Left hindlimb (tissue), 1 donor: ENCODE data around the gene PIP5K1C.
"Not testable (repeated sequence)": the region's sequence is repeated elsewhere in the genome, so short reads cannot be mapped to it uniquely, and the experiment has no call there.

Source experiments
- DNase-seq: peaks from one replicate; pipeline ENCODE4 v3.0.0-alpha.2; 2018

PIP5K1C gene

DNA sequence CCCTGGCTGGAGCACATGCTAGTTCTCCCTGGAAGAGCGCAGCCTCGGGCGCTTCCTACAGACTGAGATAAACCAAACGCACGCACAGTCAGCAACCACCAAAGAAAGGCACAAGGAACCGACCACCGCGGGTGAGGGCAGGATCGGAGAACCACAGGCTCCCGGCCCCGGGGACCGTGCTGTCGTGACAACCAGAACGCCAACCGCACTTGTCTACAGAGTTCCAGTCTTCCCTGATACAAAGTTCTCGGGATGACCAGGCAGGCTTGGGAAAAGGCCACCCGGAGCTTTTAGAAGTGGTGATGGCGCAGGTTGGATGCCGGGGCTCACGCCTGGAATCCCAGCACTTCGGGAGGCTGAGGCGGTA, 40.5 kb downstream of the PIP5K1C start:
- no peak for DNase-seq

DNA sequence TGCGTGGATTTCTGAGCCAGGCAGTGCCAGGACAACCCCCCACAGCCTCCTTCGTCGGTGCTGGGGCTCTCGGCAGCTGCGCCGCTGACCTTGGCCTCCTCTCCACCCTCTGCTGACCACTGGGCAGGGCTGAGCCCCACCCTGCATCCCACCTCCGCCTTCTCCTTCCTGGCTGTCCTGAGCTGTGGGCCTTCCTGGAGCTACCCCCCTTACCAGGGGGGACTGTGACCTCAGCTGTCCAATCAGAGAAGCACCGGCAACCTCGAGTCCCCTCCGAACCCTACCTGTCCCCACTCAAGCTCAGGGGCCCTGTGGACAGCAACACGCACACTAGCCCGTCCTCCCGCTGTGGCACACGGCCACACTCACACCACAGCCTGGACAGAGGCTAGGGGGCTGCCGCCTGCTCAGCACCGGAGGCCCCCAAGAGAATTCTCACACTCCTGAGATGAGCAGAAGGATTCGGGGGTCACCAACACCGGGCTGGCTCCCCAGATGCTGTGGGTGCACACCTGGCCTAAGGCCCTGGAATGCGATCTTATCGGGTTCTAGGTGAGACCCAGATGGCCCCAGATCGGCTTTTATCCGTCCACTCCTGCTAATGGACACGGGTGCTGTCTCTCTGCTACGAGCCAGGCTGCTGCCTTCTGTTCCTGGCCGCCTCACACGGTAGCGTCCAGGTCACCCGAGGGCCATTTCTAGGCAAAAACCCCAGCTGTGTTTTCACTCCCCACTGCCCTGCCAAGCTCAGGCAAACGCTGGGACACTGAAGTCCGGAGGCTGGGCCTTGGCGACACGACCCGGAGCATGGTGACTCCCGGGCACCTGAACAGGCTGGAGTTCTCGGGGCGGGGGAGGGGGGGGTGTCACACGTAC, 41.2 kb downstream of the PIP5K1C start:
- no peak for DNase-seq

DNA sequence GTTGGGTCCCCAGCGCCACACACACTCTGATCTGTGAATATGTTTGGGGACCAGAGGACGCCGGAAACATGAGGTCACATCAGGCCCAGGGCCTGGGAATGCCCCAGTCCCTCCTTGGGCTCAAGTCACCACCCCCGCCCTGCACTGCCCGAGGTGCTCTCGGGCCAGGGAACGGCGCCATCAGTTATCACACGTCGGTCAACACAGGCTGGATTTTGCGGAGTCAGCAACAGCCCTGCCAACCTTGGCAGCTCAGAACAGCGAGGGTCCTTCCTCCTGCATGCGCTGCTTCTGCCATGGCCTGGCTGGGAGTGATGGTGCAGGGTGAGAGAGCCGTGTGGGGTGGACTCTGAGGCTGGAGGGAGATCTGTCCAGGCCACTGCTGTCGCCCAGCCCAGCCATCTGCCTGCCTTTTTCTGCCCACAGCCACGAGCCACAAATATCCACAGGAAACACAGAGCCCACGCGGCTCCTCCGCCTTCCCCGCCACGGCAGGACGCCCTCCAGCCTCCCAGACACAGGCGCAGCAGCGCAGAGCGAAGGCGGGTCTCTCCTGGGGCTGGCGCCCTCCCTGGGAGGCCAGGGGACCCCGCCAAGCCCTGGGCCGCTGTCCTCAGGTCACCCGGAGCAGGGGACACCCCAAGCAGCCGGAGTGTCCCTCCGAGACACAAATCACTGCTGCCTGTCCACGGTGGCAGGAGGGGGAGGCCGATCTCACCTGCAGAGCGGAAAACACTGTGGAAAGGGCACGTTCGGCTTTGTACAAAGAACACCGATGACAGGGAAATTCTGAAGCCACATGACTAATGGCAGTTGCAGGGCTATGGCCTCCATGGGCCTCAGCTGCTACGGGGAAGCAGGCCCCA, 42.0 kb downstream of the PIP5K1C start:
- DNase-seq, result no peak

DNA sequence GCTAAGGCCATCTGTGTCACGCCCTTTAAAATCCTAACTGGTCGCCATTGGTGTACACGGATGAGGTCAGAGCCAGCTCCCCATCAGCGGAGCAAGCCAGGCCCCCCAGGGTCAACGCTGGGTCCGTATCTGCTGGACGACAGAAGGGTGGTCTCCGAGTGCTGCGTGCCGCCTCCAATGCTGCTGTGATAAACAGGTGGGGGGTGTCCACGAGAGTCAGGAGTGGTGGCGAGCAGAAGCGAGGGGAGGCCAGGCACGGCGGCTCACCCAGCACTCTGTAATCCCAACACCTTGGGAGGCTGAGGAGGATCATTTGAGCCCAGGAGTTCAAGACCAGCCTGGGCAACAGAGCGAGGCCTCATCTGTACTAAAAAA, 42.9 kb downstream of the PIP5K1C start:
- DNase-seq, result no peak

DNA sequence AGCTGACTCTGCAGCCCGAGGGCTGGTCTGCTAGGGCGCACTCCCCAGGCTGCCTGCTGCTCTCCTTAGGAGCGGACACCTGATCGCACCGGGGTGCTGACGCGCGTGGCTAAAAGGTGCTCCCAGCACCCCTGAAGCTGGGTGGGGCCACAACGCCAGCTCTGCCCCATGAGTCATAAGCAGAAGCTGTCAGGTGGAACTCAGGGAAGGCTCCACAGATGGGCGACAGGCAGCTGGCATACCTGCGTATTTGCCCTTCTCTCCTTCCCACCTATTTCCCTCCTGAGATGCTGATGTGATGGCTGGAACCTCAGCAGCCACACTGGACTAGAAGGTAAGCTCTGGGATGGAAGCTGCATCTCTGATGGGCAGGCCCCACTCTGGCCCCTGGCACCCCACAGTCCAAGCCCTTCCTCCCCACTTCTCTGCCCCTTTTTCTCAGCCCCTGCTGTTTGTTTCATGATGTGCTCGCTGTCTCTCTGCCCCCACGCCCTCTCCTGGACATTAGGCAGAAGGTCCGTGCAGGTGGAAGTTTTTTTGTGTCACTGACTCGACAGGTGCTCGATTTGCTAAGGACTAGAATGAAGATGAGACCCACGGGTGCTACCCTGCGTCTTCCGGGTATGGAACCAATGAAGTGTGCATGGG, 43.4 kb downstream of the PIP5K1C start:
- DNase-seq, result no peak

DNA sequence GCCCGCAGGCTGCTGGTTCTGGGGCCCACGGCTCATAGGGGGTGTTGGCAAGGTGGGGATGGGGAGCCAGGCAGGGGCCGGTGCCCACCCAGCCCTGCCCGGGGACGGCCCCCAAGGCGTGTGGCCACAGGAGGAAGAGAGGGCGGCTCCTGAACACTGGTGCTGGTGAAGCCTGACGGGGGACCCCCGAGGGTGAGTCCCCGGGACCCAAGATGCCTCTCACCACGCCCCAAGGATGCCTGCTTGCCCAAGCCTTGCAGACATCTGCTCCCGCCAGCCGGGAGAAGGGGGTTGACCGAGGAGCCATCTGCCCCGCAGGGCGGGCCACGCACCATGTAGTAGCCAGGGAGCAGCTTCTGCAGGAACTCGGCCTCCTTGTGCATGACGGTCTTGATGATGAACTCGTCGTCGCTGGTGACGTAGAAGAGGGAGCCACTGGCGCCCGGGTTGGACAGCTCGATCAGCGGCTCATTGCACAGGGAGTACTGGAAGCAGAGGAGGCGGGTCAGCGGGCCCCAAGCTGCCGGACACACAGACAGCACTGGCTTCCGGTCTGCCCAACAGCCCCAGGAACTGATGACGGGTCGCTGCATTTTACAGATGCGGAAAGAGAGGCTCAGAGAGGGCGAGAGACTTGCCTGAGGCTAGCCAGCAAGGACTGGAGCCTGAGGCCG, 44.1 kb downstream of the PIP5K1C start:
- no peak for DNase-seq

DNA sequence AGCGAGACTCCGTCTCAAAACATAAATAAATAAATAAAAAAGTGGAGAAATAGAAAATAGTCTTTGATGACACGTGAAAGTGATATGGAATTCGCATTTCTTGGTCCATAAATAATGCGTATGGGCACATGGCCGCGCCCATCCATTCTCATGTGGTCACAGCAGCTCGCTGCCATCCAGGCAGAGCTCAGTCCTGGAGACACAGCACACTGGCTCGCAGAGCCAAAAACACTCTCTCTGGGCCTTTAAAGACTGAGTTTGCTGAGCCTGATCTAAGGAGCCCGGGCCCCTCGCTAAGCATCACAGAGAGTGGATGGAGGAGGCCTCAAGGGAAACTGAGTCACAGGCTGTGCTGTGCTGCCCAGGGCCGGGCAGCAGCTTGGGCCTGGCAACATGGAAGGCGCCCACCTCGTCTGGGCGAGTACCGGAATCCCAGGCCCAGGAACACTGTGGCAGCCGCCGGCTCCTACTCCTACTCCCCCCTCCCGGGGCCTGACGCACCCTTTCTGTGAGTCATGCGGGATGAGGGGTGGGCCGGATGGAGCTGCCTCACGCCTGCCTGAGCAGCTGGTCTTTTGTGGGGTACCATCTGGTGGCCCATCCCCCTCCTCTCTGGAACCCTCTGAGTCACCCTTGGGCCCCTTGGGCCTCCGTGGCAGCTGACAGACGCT, 44.7 kb downstream of the PIP5K1C start:
- DNase-seq, result no peak

DNA sequence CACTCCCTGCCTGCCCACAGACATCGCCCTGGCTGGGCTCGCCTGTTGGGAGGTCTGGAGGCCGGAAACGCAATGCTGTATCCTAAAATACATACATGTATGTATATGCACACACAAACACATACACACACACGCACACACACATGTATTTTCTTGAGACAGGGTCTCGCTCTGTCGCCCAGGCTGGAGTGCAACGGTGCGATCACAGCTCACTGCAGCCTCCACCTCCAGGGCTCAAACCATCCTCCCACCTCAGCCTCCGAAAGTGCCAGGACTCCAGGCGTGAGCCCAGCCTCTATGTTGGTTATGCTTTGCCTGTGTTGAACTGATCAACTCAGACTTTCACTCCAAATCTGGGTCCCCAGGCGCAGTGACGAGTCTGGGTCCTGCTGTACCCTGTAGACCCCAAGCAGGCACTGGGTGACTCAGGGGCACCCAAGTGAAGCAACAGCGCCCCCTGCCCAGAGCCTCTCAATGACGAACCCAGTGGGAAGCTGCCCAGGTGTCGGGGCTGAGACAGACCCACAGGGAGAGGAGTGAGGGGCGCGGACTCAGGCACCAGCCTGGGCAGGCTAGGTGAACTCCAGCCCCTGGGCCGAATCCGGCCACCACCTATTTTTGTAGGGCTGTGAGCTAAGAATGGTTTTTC, 46.3 kb downstream of the PIP5K1C start:
- DNase-seq, result no peak

DNA sequence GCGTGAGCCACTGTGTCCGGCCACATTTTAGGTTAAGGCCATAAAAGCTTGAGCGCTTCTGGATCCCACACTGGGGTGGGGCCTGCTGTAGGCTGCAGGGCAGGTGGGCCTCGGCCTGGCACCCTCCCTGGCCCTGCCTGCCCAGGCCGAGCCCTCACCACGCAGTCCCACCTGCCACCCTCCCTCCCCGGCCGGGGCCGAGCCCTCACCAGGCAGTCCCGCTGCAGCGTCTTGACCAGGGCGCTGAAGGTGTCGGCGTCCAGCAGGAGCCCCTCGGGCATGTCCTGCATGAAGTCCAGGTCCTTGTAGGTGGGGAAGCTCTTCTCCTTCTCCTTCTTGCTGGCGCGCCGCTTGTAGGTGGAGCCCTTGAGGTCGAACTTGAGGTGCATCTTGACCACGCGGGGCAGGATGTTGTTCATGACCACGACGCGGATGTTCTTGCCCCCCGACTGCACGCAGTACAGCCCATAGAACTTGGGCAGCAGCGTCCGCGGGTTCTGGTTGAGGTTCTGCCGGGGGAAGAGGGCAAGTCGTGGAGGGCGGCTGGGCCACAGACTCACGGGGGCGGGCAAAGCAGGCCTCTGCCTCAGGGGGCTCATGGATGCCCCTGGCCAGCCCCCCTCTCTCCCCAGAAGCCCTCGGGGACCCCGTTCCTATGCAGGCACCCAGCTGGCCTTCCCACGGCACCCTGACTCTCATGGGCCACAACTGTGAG, 47.0 kb downstream of the PIP5K1C start:
- no peak for DNase-seq

DNA sequence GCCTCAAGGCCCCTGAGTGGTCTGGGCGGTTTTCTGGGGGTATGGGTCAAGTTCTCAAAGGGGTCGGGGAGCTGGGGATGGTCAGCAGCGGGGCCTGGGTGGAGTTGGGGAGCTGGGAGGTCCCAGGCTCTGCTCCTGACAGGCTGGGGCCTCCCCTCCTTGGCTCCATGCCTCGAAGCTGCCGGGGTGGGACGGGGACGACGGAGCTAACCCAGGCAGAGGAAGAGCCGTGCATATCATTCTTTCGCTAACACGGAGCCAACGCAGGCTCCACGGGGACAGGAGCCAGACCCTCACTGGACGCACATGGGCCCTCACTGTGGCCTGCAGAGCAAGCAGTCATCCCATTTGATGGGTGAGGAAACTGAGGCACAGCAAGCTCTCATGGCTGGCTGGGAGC, 47.8 kb downstream of the PIP5K1C start:
- DNase-seq, result no peak

DNA sequence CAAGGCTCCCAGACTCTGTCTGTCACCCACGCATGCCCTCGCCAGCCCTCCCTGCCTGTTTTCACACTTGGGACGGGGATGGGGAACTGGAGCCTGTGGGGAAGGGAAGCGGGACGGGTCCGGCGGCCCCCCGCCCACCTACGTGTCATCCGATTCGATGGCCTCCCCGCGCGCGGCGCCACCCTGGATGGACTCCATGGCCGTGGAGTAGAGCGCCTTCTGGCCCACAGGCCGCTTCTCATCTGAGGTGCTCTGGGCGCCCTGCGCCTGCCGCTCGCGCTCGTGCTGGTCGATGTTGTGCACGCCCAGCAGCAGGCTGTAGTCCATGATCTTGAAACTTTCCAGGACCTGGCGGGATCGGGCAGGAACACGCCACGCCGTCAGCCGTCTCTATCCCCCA, 48.6 kb downstream of the PIP5K1C start:
- DNase-seq, result no peak

DNA sequence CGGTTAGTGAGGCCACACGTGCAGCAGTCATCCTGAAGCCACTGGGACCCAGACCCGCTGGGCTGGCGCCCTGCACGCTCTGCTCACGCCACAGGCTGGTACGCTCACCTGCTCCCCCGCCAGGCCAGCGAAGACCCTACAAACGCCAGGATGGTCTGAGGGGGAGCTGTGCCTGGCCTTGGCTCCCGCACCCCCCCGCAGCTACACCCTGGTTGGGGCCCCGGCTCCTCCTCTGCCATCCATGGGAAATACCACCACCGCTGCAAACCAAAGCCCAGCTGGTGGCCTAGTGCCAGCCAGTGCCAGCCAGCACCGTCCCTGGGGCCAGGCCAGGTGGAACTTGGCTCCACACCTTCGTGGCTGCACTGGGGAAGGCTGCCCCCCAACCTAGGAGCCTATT, 50.4 kb downstream of the PIP5K1C start:
- no peak for DNase-seq

DNA sequence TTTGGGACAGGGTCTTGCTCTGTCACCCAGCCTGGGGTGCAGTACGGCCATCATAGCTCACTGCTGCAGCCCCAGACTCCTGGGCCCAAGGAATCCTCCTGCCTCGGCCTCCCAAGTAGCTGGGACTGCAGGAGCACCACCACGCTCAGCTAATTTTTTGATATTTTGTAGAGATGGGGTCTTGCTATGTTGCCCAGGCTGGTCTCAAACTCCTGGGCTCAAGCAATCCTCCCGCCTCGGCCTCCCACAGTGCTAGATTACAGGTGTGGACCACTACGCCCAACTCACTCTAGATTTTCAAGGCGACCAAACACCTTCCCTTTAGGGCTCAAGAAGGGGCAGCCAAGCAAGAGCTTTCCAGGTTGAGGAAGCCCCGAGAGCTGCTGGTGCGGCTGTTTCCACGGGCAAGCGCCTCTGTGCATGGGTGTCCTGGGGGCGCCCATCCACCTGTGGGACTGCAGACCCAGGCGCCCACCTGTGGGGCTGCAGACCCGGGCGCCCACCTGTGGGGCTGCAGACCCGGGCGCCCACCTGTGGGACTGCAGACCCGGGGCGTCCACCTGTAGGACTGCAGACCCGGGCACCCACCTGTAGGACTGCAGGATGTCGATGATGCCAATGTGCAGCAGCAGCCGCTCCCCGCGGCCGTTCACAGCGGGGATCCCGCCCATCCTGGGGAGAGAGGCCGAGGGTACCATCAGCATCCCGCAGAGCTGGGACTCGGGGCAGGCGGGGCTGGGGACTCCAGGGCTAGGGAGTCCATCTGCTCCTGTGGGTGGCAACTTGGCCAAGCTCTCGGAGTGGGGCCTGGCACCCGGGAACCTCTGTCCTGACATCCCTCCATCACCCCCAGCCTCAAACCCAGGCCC, 52.0 kb downstream of the PIP5K1C start:
- no peak for DNase-seq

DNA sequence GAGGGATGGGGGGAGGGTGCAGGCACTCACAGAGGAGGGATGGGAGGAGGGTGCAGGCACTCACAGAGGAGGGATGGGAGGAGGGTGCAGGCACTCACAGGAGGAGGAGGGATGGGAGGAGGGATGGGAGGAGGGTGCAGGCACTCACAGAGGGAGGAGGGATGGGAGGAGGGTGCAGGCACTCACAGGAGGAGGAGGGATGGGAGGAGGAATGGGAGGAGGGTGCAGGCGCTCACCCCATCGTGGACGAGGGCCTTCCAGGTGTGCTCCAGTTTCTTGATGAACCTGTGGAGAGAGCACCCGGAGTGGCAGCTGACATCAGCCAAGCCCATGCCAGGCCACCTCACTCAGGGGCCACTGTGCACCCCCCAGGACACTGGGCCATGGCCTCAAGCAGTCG, 53.2 kb downstream of the PIP5K1C start:
- not testable (repeated sequence) for DNase-seq

DNA sequence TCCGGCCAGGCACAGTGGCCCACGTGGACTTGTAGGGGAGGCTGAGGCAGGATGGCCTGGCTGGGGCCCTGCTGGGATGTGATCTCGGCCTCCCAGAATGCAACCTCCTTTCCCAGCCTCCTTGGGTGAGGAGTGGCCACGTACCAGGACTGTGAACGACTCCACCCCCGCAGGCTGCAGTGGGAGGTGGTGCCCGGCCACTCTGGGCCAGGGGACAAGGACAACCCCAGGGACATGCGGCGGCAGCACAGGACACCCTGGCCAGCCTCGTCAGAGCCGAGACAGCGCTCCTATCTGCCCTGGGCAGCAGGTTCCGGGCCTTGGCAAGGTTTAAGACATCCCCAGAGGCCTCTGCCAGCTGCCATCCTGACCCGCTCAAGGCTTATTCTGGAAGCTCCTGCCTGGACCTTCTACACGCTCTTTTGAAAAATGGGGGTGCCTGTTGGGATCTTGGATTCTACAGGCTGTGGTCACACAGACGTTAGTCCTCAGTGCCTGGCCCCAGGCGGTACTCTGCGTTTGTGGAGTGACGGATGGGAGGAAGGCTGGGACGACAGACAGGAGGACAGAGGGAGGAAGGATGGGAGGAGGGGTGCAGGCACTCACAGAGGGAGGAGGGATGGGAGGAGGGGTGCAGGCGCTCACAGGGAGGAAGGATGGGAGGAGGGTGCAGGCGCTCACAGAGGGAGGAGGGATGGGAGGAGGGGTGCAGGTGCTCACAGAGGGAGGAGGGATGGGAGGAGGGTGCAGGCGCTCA, 53.8 kb downstream of the PIP5K1C start:
- no peak for DNase-seq

DNA sequence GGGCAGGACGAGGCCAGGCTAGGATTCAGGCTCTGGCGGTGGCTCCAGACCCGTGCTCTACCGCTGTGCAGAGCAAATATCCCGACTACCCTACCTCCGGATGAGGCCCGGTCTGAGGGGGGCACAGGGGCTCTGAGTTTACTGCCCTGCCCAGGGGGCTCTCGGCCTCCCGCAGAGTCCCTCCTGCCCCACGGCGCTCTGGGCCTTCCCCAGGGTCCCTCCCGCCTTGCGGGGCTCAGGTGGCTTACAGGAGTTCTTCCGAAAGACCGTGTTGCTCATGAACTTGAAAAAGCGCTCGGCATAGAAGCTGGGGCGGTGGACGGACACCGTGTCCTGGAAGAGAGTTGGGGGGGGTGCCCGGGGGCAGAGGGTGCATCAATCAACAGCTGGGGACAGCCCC, 54.5 kb downstream of the PIP5K1C start:
- DNase-seq, result no peak

DNA sequence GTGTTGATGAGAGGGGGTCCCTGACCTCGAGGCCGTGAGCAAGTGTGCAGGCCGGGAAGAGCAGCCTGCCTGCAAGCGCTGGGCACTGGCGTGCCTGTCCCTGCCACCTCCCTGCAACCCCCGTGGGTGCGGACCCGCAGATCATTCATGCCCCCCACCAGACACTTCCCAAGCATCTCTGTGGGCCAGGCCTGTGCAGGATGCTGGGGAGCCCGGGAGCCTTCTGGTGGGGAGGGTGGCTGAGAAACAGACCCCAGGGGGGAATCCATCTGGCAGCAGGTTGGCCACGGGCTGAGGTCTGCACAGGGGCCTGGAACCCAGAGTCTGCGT, 55.2 kb downstream of the PIP5K1C start:
- no peak for DNase-seq

DNA sequence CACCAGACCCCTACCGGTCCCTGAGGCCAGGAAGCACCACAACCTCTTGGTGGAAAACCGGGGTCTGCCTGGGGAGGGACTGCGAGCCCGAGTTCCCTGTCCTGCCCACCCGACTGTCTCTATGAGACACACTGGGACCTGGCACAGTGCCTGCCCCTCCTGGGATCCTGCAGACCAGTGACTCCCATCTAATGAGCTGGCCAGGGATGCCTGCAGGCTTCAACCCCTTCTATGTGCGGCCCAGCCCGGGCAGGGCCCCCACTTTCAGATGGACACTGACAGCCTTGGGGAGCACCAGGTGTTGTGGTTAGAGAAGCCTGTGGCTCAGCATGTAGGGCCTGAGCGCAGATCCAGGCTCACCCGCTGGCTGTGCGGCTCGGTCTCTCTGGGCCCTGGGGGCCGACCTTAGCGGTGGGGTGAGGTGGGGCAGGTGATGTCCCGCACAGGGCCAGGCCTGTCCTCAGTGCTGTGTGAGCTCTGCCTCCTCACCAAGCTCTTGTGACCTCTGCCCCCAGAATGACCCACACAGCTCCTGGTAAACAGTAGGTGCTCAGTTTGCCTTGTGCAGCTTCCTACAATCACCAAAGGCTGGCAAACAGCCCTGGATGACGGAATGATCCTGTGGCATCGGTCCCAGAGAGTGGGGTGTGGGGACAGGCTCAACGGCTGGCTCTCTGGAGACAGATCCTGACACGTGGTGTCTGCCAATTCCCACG, 55.8 kb downstream of the PIP5K1C start:
- DNase-seq, result no peak
